ENCODE data around the gene CDC37. TPM values are rescaled to one million over a fixed set of nuclear protein-coding genes. Genes with fewer than 3 reads are reported as not detected.

CDC37 gene
- total and polyA plus RNA-seq, 12 donors: 72.8 to 518 (median 117) TPM

GRCh38 chr19:10395003-10395402, 8.3 kb downstream of the CDC37 start:
- intact Hi-C loops (cut with DNase I): no loop called here
- Histone ChIP-seq H3K27ac (no peak overlapping the region), H3K9me3 (replicated peaks in 1 of 3) (no peaks in the 10 kb centered on the region), H3K4me1 (replicated peaks in 1 of 2) (no peaks in the 10 kb centered on the region), H3K4me3 (no peak overlapping the region), H3K36me3 (replicated peaks in 1 of 2) (peaks cover 0 to 52% of the 10 kb centered on the region in 2 donors), H3K27me3 (no peaks in the 10 kb centered on the region)
- DNase-seq: no peak
- WGBS, 4 donors: 90 to 96% (median 91%) methylated on average over 12 of the region's 12 CpGs
- TF ChIP-seq POLR2A (IDR thresholded peaks at IDR 0.05): no peak
- no peak for TF ChIP-seq CTCF (IDR thresholded peaks at IDR 0.05)

GRCh38 chr19:10393137-10393536, 10.2 kb downstream of the CDC37 start:
- Histone ChIP-seq H3K4me1 (replicated peaks in 1 of 2) (peaks cover 0 to 3% of the 10 kb centered on the region in 2 donors), H3K27ac (no peak overlapping the region), H3K4me3 (no peak overlapping the region), H3K9me3 (replicated peaks in 1 of 3) (no peaks in the 10 kb centered on the region), H3K27me3 (no peaks in the 10 kb centered on the region), H3K36me3 (replicated peaks in 1 of 2) (peaks cover 0 to 52% of the 10 kb centered on the region in 2 donors)
- intact Hi-C loops (cut with DNase I): loop anchor here in 1 of 2 donors (5.0 kb wide), 1 partner anchor 56 kb away; the partner anchor contains the start of gene ICAM3
- 83 to 96% (median 95%) methylated on average over 7 to 24 of the region's 24 CpGs for WGBS, 4 donors
- TF ChIP-seq CTCF (IDR thresholded peaks at IDR 0.05) (no peak), POLR2A (IDR thresholded peaks at IDR 0.05) (no peak)
- no peak for DNase-seq

- Histone ChIP-seq H3K4me1 (replicated peaks in 1 of 2) (peaks cover 0 to 3% of the 10 kb centered on the region in 2 donors), H3K9me3 (replicated peaks in 1 of 3) (no peaks in the 10 kb centered on the region), H3K27me3 (no peaks in the 10 kb centered on the region), H3K4me3 (no peak overlapping the region), H3K27ac (no peak overlapping the region), H3K36me3 (replicated peaks in 1 of 2) (peaks cover 0 to 52% of the 10 kb centered on the region in 2 donors)
- no peak for DNase-seq
- intact Hi-C loops (cut with DNase I): loop anchor here in 1 of 2 donors (5.0 kb wide), 1 partner anchor 55 kb away; the partner anchor contains the start of gene ICAM3
- 86 to 94% (median 91%) methylated on average over 6 of the region's 6 CpGs for WGBS, 4 donors
- TF ChIP-seq CTCF (IDR thresholded peaks at IDR 0.05): no peak
- no peak for TF ChIP-seq POLR2A (IDR thresholded peaks at IDR 0.05)
These were observed 11.2 kb downstream of the CDC37 start for GRCh38 chr19:10392120-10392519.

- peaks cover 0 to 50% of the 10 kb centered on the region in 2 donors for H3K36me3 ChIP-seq (replicated peaks in 1 of 2)
- 53 to 55% (median 53%) methylated on average over 7 to 9 of the region's 9 CpGs for WGBS, 4 donors
- no peak overlapping the region for H3K4me3 ChIP-seq
- H3K27ac ChIP-seq: no peak overlapping the region
- intact Hi-C loops (cut with DNase I): loop anchor here (2.0 to 5.0 kb wide), 2 partner anchors 53 to 122 kb away; partner anchors contain the start of gene ICAM3 (in 1 of the 2)
- peaks cover 0 to 3% of the 10 kb centered on the region in 2 donors for H3K4me1 ChIP-seq (replicated peaks in 1 of 2)
- DNase-seq: peak; percentile 63 to 87 (median 71)
- no peaks in the 10 kb centered on the region for H3K27me3 ChIP-seq
- TF ChIP-seq POLR2A (IDR thresholded peaks at IDR 0.05): no peak
- peak; percentile 64 to 80 (median 74) for TF ChIP-seq CTCF (IDR thresholded peaks at IDR 0.05)
- H3K9me3 ChIP-seq (replicated peaks in 1 of 3): no peaks in the 10 kb centered on the region
These were observed 12.6 kb downstream of the CDC37 start for GRCh38 chr19:10390652-10391286.

All from adrenal gland (tissue), 12 donors.